HS-27A (cell line): ENCODE measurements around the gene CLEC16A.
"Not testable (repeated sequence)": the region's sequence is repeated elsewhere in the genome, so short reads cannot be mapped to it uniquely, and the experiment has no call there.

ENCODE experiments used
- DNase-seq: peaks from one replicate; pipeline ENCODE4 v3.0.0-alpha.2; 2012; ENCODE audit warnings: low read depth, missing footprints

Gene CLEC16A

GRCh38 chr16:10939649-10940234 is 4.6 kb upstream of the CLEC16A start:
- no peak for DNase-seq

GRCh38 chr16:10940501-10941079 is 3.8 kb upstream of the CLEC16A start:
- no peak for DNase-seq

- no peak for DNase-seq
Observed at GRCh38 chr16:10941127-10941933, 3.0 kb upstream of the CLEC16A start.

- not testable (repeated sequence) for DNase-seq
Observed at GRCh38 chr16:10941935-10942351, 2.4 kb upstream of the CLEC16A start.

GRCh38 chr16:10942352-10943063 is 1.9 kb upstream of the CLEC16A start, which contains the start of gene DEXI:
Gene DEXI, minus strand, starts transcription at chr16:10942468. Its CDS starts 463 bp downstream, at chr16:10942005.
- DNase-seq: peak; percentile 69

- DNase-seq: no peak
Observed at GRCh38 chr16:10943064-10943353, 1.4 kb upstream of the CLEC16A start.

GRCh38 chr16:10945065-10945787 is 862 bp downstream of the CLEC16A start:
- DNase-seq: no peak

- no peak for DNase-seq
Observed at GRCh38 chr16:10946308-10946707, 1.9 kb downstream of the CLEC16A start.

GRCh38 chr16:10947211-10947787 is 2.9 kb downstream of the CLEC16A start:
- DNase-seq: no peak

GRCh38 chr16:10949424-10949970 is 5.1 kb downstream of the CLEC16A start:
- DNase-seq: no peak

- DNase-seq: no peak
Observed at GRCh38 chr16:10950393-10950792, 6.0 kb downstream of the CLEC16A start.

GRCh38 chr16:10951026-10951425 is 6.7 kb downstream of the CLEC16A start:
- DNase-seq: no peak

- no peak for DNase-seq
Observed at GRCh38 chr16:10954903-10955302, 10.5 kb downstream of the CLEC16A start.

- DNase-seq: no peak
Observed at GRCh38 chr16:10957771-10958482, 13.6 kb downstream of the CLEC16A start.

- DNase-seq: no peak
Observed at GRCh38 chr16:10959161-10959560, 14.8 kb downstream of the CLEC16A start.

- no peak for DNase-seq
Observed at GRCh38 chr16:10961231-10961630, 16.9 kb downstream of the CLEC16A start.

GRCh38 chr16:10964039-10964890 is 19.9 kb downstream of the CLEC16A start:
- no peak for DNase-seq

GRCh38 chr16:10964891-10965326 is 20.5 kb downstream of the CLEC16A start:
- DNase-seq: no peak

GRCh38 chr16:10965440-10966061 is 21.2 kb downstream of the CLEC16A start:
- DNase-seq: no peak
